Measurements from ENCODE around the gene NTF3.

DNA sequence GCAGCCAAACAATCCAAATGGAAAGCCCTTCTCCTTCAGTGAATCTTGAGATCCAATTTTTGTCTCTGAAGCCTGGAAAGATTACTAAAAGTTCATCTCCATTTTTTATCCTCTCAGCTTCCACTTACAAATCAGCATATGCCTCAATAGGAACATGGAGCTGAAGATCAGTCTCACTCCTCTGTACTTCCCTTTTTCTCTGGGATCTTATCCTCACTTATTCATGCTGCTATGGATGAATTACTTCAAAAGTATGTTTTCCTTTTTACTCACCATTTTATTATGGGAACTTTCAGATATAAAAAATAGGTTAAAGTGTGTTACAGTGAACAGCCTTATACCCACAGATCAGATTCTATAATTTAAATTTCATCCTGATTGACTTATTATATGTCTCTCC lies 14.4 kb upstream of the NTF3 start:
- TF ChIP-seq, protein P1, sequence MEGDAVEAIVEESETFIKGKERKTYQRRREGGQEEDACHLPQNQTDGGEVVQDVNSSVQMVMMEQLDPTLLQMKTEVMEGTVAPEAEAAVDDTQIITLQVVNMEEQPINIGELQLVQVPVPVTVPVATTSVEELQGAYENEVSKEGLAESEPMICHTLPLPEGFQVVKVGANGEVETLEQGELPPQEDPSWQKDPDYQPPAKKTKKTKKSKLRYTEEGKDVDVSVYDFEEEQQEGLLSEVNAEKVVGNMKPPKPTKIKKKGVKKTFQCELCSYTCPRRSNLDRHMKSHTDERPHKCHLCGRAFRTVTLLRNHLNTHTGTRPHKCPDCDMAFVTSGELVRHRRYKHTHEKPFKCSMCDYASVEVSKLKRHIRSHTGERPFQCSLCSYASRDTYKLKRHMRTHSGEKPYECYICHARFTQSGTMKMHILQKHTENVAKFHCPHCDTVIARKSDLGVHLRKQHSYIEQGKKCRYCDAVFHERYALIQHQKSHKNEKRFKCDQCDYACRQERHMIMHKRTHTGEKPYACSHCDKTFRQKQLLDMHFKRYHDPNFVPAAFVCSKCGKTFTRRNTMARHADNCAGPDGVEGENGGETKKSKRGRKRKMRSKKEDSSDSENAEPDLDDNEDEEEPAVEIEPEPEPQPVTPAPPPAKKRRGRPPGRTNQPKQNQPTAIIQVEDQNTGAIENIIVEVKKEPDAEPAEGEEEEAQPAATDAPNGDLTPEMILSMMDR (IDR thresholded peaks at IDR 0.05): no peak
- TF ChIP-seq POLR2A (IDR thresholded peaks at IDR 0.05): no peak

All from prostate gland (tissue), 2 donors.